Neural progenitor cell (in vitro differentiated cells): ENCODE data around the gene KIF16B. TPM values are rescaled to one million over a fixed set of nuclear protein-coding genes. Genes with fewer than 3 reads are reported as not detected.

Source experiments
- DNase-seq: peaks from one replicate; pipeline ENCODE4 v3.0.0-alpha.2; 2016; ENCODE audit warnings: low spot score
- H2AFZ ChIP-seq: fragments of 200-600 bp; sonication (generic); replicated peaks from 2 replicates; pipeline ENCODE4 v1.6.1; 2016; ENCODE audit warnings: antibody characterized with exemption
- H3F3A ChIP-seq: fragments of 200-600 bp; sonication (generic); 2 replicates; pipeline ENCODE4 v1.6.1; 2016; ENCODE audit warnings: antibody characterized with exemption, low read depth
- H3K27ac ChIP-seq: fragments of 200-600 bp; sonication (generic); 2 replicates; pipeline ENCODE4 v1.5.1; 2016; ENCODE audit warnings: mild to moderate bottlenecking
- H3K27me3 ChIP-seq: fragments of 200-600 bp; sonication (generic); 2 replicates; pipeline ENCODE4 v1.6.1; 2016; ENCODE audit warnings: mild to moderate bottlenecking, moderate library complexity
- H3K36me3 ChIP-seq: fragments of 200-600 bp; sonication (generic); 2 replicates; pipeline ENCODE4 v1.5.1; 2016
- H3K4me1 ChIP-seq: fragments of 200-600 bp; sonication (generic); 2 replicates; pipeline ENCODE4 v1.6.1; 2016; ENCODE audit warnings: mixed run types
- H3K4me2 ChIP-seq: fragments of 200-600 bp; sonication (generic); 2 replicates; pipeline ENCODE4 v1.6.1; 2016
- H3K4me3 ChIP-seq: fragments of 200-600 bp; sonication (generic); 2 replicates; pipeline ENCODE4 v1.5.1; 2016
- H3K79me2 ChIP-seq: fragments of 200-600 bp; sonication (generic); 2 replicates; pipeline ENCODE4 v1.6.1; 2016; ENCODE audit warnings: low read depth
- H3K9ac ChIP-seq: fragments of 200-600 bp; sonication (generic); 2 replicates; pipeline ENCODE4 v1.6.1; 2016
- H3K9me3 ChIP-seq: fragments of 200-600 bp; sonication (generic); 2 replicates; pipeline ENCODE4 v1.5.1; 2016; ENCODE audit warnings: low read depth
- H4K20me1 ChIP-seq: fragments of 200-600 bp; sonication (generic); 2 replicates; pipeline ENCODE4 v1.6.1; 2016; ENCODE audit warnings: low read depth
- H3K27ac Mint-ChIP-seq: 3 replicates; pipeline ENCODE4 v1.8.0; 2021; ENCODE audit warnings: mixed read lengths
- H3K27me3 Mint-ChIP-seq: 2 replicates; pipeline ENCODE4 v1.8.0; 2022; ENCODE audit warnings: low read depth, mild to moderate bottlenecking, inconsistent platforms, moderate library complexity, mixed read lengths; ENCODE audit not compliant: insufficient read depth
- H3K36me3 Mint-ChIP-seq: 3 replicates; pipeline ENCODE4 v1.8.0; 2021; ENCODE audit warnings: mixed read lengths
- H3K4me1 Mint-ChIP-seq: 3 replicates; pipeline ENCODE4 v1.8.0; 2021; ENCODE audit warnings: mixed read lengths
- H3K4me3 Mint-ChIP-seq: 3 replicates; pipeline ENCODE4 v1.8.0; 2021; ENCODE audit warnings: mild to moderate bottlenecking, moderate library complexity, mixed read lengths
- H3K9me3 Mint-ChIP-seq: 3 replicates; pipeline ENCODE4 v1.8.0; 2020; ENCODE audit warnings: mixed read lengths
- EZH2 ChIP-seq: fragments of 200-600 bp; sonication (generic); IDR thresholded peaks from 2 replicates; pipeline ENCODE4 v1.6.1; 2017; ENCODE audit warnings: antibody characterized with exemption, mild to moderate bottlenecking, moderate library complexity
- EZH2phosphoT487 ChIP-seq: fragments of 200-600 bp; sonication (generic); IDR thresholded peaks from 2 replicates; pipeline ENCODE4 v1.6.1; 2017; ENCODE audit warnings: antibody characterized with exemption
- total RNA-seq: library from RNA; depleted of rRNA; stranded (reverse); fragments of >200 nt; gene quantifications from 2 replicates; pipeline ENCODE4 v1.2.3, GENCODE V29; 2015; ENCODE audit warnings: low replicate concordance
- TF ChIP-seq, protein P1 (sequence below): fragments of 200-600 bp; sonication (generic); IDR thresholded peaks from 2 replicates; pipeline ENCODE4 v1.5.1; 2017; ENCODE audit warnings: antibody characterized with exemption, mild to moderate bottlenecking

The KIF16B gene
- total RNA-seq, 1 donor from 2014 or later = 15.5 TPM

DNA sequence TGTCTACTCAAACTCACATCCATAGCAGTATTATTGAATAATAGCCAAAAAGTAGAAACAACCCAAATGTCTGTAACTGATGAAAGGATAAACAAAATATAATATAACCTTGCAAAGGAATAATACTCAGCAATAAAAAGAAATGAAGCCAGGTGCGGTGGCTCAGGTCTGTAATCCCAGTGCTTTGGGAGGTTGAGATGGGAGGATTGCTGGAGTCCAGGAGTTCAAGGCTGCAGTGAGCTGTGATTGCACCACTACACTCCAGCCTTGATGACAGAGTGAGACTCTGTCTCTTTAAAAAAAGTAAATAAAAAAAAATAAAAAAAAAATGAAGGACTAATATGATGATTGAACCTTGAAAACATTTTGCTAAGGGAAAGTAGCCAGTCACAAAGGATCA, 22.1 kb upstream of the KIF16B start:
- peaks cover 3% of the 10 kb centered on the region for H3K27me3 Mint-ChIP-seq
- no peak overlapping the region for H3K27ac Mint-ChIP-seq
- TF ChIP-seq EZH2 (no peak), EZH2phosphoT487 (no peak)
- TF ChIP-seq, protein P1, sequence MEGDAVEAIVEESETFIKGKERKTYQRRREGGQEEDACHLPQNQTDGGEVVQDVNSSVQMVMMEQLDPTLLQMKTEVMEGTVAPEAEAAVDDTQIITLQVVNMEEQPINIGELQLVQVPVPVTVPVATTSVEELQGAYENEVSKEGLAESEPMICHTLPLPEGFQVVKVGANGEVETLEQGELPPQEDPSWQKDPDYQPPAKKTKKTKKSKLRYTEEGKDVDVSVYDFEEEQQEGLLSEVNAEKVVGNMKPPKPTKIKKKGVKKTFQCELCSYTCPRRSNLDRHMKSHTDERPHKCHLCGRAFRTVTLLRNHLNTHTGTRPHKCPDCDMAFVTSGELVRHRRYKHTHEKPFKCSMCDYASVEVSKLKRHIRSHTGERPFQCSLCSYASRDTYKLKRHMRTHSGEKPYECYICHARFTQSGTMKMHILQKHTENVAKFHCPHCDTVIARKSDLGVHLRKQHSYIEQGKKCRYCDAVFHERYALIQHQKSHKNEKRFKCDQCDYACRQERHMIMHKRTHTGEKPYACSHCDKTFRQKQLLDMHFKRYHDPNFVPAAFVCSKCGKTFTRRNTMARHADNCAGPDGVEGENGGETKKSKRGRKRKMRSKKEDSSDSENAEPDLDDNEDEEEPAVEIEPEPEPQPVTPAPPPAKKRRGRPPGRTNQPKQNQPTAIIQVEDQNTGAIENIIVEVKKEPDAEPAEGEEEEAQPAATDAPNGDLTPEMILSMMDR = no peak

DNA sequence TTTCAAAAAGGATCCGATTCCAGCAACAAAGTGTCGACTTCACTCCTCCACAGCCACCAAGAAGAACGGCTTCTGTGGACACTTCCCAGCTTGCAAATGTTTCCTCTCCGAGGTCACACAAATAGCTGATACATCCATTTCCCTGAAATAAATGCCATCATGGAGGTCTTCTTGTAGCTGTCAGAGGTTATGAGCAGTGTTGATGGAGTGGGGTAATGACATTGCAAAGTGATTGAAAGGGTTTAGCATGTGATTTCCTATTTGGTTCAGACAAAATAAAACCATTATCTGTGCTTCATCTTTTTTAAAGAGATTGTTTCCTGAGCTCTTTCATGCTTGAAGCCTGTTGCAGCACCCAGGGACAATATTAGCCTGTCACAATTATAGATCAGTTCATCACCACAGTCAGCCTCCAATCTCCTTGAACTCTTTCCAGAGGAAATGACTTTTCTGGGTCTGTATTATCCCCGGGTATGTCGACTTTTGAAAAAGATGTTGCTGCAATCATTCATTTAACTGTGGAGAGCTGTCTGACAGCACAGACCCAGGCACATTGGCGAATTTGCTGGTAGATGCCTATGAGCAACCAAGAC, 16.9 kb upstream of the KIF16B start:
- no peak for TF ChIP-seq EZH2
- TF ChIP-seq, protein P1 = no peak
- TF ChIP-seq EZH2phosphoT487 = no peak
- H3K27me3 ChIP-seq = no peaks in the 10 kb centered on the region
- H3K79me2 ChIP-seq = no peaks in the 10 kb centered on the region
- no peaks in the 10 kb centered on the region for H3K36me3 ChIP-seq
- no peak overlapping the region for H3K9ac ChIP-seq
- Mint-ChIP-seq H3K27ac (no peak overlapping the region), H3K27me3 (no peaks in the 10 kb centered on the region), H3K36me3 (no peaks in the 10 kb centered on the region), H3K4me3 (no peak overlapping the region), H3K9me3 (no peaks in the 10 kb centered on the region), H3K4me1 (no peaks in the 10 kb centered on the region)
- H3K4me1 ChIP-seq = no peaks in the 10 kb centered on the region
- H3F3A ChIP-seq = no peaks in the 10 kb centered on the region
- no peak overlapping the region for H3K27ac ChIP-seq
- H3K4me3 ChIP-seq = no peak overlapping the region
- DNase-seq = no peak
- H3K4me2 ChIP-seq = no peak overlapping the region
- H3K9me3 ChIP-seq = no peaks in the 10 kb centered on the region
- H4K20me1 ChIP-seq = no peaks in the 10 kb centered on the region
- H2AFZ ChIP-seq = no peak overlapping the region

More for the DNA sequence above, 22.1 kb upstream of the KIF16B start:
- Histone ChIP-seq H4K20me1 (no peaks in the 10 kb centered on the region), H3K4me3 (no peak overlapping the region), H3K4me2 (no peak overlapping the region), H3K9me3 (no peaks in the 10 kb centered on the region), H3K27ac (no peak overlapping the region), H3K36me3 (no peaks in the 10 kb centered on the region), H3F3A (no peaks in the 10 kb centered on the region), H2AFZ (no peak overlapping the region), H3K79me2 (no peaks in the 10 kb centered on the region), H3K4me1 (no peaks in the 10 kb centered on the region), H3K27me3 (no peaks in the 10 kb centered on the region), H3K9ac (no peak overlapping the region)
- no peak for DNase-seq
- no peaks in the 10 kb centered on the region for H3K4me1 Mint-ChIP-seq
- no peak overlapping the region for H3K4me3 Mint-ChIP-seq
- no peaks in the 10 kb centered on the region for H3K36me3 Mint-ChIP-seq
- no peaks in the 10 kb centered on the region for H3K9me3 Mint-ChIP-seq

DNA sequence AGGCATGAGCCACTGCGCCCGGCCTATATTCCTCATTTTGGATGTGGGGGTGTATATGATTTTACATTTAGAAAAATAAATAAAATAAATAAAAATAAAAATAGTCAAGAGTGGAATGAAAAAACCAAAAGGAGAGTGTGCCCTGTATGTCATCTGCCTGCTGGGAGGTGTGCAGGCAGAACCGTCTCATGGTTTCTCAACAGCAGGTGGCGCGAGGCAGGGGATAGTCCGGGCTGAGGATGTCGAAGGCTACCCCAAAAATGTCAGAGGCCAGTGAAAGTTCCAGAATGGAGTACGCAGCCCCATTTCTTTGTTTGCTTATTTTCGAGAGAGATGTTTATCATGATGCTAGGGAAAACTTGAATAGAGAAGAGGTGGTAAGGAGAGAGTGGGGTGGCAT, 16.4 kb upstream of the KIF16B start:
- Histone ChIP-seq H3K36me3 (no peaks in the 10 kb centered on the region), H3K27me3 (no peaks in the 10 kb centered on the region), H3K4me1 (no peaks in the 10 kb centered on the region), H3K9ac (no peak overlapping the region), H3K4me2 (no peak overlapping the region), H3K79me2 (no peaks in the 10 kb centered on the region), H4K20me1 (no peaks in the 10 kb centered on the region), H3K4me3 (no peak overlapping the region), H3K27ac (no peak overlapping the region), H3F3A (no peaks in the 10 kb centered on the region), H3K9me3 (no peaks in the 10 kb centered on the region), H2AFZ (no peak overlapping the region)
- no peak for DNase-seq
- Mint-ChIP-seq H3K4me3 (no peak overlapping the region), H3K27me3 (no peaks in the 10 kb centered on the region), H3K4me1 (no peaks in the 10 kb centered on the region), H3K36me3 (no peaks in the 10 kb centered on the region), H3K27ac (no peak overlapping the region), H3K9me3 (no peaks in the 10 kb centered on the region)
- no peak for TF ChIP-seq EZH2
- TF ChIP-seq, protein P1 = no peak
- no peak for TF ChIP-seq EZH2phosphoT487
